Occipital lobe (tissue), 2 donors: ENCODE data around the gene CTBP1. TPM values are rescaled to one million over a fixed set of nuclear protein-coding genes. Genes with fewer than 3 reads are reported as not detected.

Experiments
- DNase-seq: peaks from one replicate; lab custom pipeline; 2025; lab: John Stamatoyannopoulos, UW
- total RNA-seq: library from RNA; depleted of rRNA; stranded (reverse); fragments of >200 nt; gene quantifications from one replicate; pipeline ENCODE4 v1.2.3, GENCODE V29; 2014

Gene CTBP1
- total RNA-seq, 1 donor from 2014 or later = 237 TPM

- no peak for DNase-seq
Measured at GRCh38 chr4:1250921-1251772, 2.2 kb upstream of the CTBP1 start.

- DNase-seq = no peak
Measured at GRCh38 chr4:1250527-1250812, 1.5 kb upstream of the CTBP1 start.

DNA sequence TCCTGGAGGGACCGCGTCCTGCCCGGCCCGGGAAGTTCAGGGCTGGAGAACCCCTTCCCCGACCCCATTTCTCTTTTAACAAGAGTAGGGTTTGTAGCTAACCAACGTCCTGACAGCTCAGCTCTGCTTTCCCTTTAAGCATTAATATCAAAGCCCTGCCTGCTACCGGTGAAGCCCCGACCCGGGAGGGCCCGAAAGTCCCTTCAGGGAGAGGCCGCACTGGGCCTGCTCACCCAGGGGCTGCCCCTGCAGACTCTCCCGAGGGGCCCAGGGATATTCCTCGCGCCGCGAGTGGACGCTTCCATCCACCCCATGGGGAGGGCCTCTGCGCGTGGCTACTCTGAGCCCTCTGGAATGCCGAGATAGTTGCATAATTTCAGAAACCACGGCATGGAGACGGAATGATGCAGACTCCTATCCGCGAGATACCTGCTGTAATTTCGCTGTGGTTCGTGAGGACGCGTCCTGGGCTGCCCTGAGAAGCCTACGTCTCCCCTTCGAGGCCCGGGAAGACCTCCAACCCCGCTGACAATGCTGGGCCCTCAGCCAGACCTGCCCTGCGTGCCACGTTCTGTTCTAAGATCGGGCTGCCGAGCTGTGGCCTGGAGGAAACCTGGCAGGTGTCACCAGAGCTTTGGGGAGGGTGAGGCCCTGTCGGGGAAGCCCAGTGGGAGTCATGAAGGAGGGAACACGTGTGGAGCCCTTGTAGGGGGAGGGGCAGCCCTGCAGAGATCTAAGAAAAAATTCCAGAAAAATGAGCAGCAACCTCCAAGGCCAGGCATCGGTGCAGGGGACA, 999 bp upstream of the CTBP1 start:
- no peak for DNase-seq

DNA sequence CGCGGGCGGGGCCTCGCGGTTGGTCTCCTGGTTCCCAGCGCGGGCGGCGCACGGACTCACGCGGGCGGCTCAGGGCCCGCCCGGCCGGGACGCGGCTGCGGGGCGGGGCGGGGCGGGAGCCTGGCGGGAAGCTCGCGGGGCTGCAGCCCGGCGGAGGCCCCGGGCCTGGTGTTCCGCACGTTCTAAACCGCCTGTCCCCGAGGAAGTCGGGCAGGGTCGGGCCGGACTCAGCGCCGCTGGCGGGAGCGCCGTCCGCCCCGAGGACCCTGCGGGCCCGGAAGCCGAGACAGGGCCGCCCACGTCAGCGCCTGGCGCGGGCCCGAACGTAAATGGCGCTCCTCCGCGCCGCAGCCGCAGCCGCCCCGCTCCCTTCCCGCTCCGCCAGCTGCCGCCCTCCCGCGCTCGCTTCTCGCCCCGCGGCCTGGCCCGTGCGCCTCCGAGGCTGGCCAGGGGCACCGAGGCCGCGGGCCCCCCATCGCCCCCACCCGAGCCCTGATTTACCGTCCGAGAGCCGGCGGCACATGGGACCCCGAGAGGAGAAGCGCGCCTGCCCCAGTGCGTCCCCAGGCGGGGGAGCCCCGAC, 309 bp upstream of the CTBP1 start:
- DNase-seq = peak; percentile 75

GRCh38 chr4:1247864-1248244, 1.1 kb downstream of the CTBP1 start:
- no peak for DNase-seq

DNA sequence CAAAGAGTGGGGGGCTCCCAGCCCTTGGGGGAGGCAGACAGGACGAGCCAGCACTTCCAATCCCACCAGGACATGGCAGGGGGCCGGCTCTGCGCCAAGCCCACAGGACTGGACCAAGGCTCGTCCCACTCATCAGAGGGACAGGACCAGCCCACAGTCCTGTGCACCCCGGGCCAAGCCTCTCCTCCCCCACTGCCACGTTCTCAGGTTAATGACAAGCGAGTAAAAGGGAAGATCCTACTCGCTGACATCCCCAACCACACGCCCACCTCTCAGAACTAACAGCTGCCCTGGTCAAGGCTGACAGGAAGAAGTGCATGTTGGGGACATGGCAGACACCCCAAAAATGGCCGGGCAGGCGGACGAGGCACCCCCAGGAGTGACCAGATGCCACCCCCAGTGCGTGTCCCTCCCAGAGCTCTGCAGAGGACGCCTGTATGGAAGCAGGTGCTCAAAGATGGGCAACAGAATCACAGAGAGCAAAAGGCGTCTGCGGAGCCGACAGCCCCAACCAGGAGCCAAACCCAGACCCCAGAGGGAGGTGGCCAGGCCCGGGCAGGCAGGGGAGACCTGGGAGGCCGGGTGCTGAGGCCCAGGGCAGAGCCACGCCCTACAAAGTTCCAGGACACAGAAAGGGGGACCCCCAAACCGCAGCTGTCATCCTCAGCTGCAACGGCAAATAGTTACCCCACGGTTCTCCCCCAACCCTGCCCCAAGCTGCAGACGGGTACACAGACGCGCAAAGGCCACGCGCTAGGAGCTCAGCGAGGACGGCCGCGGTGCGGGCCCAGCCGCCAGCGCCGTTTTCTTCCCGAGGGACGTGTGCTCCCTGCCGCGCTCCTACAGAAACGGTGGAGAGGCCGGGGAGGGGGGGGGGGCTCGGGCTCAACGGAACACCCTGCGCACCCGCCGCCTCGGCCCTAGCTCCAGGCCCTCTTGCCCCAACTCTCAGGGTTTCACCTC, 1.7 kb downstream of the CTBP1 start:
- no peak for DNase-seq

- no peak for DNase-seq
Measured at GRCh38 chr4:1246111-1246881, 2.6 kb downstream of the CTBP1 start.

DNA sequence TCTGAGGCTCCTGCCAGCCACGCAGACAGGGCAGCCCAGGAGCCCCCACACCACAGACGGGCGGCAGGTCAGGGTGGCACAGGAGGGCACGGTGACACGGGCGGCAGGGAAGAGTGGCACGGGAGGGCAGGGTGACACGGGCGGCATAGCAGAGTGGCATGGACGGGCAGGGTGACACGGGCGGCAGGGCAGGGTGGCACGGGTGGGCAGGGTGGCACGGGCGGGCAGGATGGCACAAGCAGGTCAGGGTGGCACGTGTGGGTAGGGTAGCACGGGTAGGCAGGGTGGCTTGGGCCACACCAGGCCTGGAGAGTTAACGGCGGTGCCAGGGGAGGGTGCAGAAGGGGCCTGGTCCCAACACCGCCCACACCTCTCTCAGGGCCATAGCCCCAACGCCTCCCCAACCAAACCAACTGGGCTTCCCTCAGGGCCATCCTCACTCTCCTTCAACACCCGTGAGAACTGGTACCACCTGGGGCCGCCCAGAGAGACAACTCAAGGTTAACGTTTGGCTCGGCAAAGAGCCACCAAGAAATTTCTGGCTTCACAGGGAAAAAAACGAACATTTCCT, 3.4 kb downstream of the CTBP1 start:
- no peak for DNase-seq

GRCh38 chr4:1244978-1245471, 3.9 kb downstream of the CTBP1 start:
- DNase-seq = no peak

DNA sequence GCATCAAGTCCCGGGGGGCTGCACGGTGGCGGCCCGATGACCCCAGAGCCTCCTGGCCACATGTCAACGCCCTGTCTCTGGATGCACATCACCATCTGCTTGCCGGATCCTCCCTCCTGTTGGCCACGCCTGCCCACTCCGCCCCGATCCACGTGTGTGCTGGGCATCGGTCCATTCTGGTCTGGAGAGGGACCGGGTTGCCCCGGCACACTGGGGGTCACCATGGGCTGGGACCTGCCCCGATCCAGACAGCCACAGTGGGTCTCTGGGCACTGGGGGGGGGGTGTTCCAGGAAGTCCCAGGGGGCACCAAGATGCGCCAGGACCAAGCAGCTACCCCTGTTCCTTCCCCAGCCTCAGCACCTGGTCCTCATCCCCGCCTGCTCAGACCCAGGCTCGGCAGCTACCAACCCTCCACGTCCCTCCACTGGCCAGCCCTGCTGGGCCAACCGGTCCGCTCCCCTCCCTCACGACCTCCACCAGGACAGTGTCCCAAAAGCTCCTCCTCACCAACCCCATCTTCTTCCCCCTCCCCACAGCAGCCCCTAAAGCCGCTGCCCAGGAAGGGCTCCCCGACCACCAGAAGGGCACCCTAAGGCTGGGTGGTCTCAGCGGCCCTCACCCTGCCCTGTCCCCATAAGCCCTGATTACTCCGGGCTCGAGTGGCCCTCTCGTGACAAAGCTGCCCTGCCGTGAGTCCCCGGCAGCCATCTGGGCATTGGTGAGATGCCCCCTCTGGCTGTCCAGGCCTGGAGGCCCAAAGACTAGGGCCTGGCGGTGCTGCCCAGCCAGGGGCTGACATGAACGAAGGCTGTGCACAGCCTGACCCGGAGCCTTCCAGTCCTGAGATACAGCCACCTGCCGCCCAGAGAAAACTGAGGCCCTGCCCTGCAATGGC, 4.6 kb downstream of the CTBP1 start:
- no peak for DNase-seq

DNA sequence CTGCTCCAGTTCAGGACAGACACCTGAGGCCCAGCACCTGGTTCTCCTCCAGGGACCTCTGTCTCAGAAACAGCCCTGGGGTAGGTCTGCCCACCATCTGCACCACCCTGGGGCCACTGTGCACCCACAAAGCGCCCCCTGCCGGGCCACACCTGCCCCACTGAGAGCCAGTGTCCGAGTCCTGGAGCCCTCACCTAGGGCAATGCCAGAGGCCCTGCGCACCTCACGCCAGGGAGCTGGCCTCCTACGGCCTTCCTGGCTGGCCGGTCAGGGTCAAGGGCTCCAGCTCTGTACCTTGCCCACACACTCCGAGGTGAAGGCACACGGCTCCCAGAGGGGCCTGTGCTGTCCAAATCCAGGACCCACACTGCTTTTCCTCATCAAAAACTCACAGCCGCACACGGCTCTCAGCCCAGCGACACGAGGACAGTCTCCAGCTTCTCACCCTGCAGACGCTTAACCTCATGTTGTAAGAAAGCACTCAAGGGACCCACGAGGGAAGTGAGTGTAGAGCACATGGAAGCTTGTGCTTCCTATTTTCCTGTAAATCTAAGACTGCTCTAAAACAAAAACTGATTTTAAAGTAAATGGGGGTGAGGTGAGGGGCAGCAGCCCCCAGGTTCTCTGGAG, 5.4 kb downstream of the CTBP1 start:
- no peak for DNase-seq

DNA sequence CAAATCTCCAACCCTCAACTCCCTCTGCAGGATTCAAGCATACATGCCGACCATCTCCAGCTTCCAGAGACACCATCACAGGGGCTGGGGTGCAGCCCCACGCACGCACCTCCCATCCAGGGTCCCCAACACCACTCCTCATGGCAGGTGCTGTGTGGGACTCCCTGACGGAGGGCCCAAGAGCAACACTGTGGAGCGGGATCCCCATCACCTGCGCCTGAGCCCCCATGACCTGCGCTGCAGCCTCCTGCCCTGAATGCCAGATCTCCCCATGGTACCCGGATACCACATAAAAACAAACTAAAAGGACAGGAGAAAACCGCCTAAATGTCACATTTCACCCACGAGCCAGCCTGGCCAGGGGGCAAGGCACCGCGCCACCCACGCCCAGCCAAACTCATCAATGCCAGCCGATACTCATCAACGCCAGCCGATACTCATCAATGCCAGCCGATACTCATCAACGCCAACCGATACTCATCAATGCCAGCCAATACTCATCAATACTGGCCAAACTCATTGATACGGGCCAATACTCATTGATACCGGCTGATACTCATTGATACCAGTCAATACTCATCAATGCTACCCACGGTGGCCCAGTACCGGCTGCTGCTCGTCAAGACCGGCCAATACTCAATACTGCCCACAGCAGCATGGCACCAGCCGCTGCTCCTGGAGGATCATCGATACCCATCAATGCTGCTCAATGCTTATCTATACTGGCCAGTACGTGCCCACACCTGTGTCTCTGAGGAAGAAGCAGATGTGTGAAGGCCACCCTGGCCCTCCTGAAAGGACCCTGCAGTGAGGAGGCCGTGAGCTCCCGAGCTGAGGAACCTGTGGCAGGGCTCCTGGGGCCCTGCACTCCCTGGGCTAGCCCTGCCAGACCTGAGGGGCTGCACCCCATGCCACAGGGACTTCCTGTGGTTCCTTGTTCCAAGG, 6.2 kb downstream of the CTBP1 start:
- no peak for DNase-seq

DNA sequence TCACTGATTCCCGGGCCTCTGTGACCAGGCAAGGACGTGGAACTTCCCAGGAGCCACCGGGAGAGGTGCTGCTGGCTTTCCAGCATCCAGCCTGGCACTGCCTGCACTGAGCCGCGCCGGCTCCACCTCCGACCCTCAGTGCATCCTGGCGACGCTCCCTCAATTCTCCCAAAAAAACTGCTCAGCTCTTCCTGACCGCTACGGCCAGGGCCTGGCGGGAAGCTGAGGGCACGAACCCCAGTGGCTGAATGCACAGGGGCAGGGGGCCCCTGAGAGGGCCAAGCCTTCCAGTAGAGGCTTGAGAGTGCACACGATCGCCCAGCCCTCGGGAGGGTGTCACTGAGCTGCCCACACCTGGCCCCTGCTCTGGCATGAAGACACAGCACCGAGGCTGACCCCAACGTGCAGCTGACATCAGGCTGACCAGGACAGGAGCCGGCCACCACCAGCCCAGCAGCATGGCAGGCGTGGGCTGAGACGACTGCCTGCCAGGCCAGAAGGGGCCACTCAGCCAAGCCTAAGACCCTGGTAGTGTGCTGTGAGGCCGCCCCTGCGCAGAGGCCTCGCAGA, 6.9 kb downstream of the CTBP1 start:
- DNase-seq = no peak

DNA sequence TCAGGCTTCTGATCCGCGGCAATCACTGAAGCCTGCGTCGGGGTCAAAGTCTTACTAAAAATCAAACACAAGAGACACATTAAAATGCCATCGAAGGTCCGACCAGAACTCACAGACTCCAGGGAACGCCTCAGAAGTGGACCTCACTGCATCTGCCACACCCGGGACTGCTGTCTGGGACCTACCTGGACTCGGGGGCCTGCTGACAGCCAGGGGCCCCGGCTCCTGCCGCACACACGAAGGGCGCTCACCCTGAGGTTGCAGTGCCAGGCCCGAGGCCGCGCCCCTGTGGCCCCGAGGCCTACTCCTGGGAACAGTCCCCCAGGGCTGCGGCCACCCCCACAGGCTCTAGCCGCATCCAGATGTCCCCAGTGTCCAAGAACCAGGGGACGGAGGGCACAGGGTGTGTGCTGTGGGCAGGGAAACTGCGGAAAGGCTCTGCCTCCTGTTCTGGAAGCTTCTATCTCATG, 7.4 kb downstream of the CTBP1 start:
- no peak for DNase-seq

DNA sequence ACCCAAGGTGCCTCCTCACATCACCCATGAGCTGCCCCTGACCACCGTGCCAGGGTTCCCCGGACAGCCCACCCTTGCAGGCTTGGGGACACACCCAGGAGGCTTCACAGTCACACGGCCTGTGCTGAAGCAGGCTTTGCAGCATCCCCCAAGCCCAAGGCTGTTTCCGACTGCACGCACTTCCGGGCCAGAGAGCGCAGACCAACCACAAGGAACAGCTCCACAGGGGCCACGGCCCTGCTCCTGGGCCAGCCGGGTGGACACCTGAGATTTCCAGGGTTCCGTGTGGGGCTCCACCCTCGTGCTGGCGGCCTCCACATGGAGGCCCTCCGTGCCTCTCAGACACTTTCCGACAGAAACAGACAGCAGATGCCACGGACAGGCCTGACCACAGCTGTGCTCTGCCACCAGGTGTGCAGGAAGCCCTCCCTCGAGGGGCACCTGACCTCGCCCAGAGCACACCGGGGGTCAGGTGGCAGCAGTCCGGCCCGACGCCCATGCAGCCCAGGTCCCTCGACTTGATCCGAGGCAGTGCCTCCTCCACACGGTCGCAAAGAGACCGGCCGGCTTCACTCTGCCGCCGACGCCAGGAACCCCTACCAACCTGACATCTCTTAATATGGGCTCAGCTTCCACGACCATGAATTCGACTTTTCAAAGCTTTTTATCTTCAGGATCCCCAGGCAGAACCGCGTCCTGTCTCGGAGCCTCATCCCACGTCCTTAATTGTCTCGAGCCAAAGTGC, 8.0 kb downstream of the CTBP1 start:
- DNase-seq = no peak

DNA sequence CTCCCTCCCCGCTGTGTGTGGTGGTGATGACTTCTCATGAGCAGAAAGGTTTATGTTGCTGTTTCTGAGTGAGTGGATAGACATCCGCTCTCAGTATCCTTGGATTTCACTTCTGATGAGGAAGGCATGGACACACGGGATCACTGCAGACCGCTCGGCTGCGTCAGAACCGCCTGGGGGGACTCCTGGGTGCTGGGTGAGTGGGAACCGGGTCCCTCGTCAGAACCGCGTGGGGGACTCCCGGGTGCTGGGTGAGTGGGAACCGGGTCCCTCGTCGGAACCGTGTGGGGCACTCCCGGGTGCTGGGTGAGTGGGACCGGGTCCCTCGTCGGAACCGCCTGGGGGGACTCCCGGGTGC, 9.0 kb downstream of the CTBP1 start:
- DNase-seq = no peak
